ENCODE data around the gene MRGPRD.

DNA sequence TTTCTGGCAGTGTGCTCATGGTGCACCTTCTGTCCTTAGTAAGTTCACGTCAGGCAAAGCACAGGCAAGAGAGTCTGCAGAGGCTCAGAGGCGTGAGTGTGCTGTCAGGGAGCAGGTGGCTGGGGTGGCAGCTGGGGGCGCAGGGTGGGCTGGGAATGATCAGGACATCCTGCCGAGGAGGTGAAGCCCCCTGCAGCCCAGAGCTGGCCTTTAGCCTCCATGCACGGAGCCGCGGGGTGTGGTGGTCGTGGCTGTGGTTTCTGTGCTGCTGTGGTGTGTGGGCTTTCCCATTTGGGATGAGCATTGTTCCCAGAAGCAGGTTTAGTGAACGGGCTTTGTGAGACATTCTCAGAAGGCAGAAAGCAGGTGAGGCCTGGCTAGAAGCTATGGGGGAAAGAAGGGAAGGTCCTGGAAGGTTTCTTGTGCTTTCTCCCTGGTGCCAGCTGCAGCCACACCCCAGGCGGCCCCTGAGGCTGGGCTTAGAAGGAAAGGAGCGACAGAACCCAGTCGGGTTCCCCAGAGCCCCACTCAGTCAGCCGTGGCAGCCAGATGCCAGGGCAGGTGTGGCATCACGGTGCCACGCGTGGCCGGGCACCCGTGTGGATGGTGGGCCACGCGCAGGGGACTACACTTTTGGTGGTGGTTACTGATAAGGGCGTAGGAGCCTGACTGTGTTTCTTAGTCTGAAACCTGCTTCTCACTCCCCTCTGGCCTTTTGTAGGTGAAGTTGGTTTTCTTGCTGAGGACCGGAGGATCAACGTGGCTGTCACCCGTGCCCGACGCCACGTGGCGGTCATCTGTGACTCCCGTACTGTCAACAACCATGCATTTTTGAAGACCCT is 45.0 kb downstream of the MRGPRD start:
- TF ChIP-seq POLR2A (IDR thresholded peaks at IDR 0.05): no peak
- TF ChIP-seq, protein P1, sequence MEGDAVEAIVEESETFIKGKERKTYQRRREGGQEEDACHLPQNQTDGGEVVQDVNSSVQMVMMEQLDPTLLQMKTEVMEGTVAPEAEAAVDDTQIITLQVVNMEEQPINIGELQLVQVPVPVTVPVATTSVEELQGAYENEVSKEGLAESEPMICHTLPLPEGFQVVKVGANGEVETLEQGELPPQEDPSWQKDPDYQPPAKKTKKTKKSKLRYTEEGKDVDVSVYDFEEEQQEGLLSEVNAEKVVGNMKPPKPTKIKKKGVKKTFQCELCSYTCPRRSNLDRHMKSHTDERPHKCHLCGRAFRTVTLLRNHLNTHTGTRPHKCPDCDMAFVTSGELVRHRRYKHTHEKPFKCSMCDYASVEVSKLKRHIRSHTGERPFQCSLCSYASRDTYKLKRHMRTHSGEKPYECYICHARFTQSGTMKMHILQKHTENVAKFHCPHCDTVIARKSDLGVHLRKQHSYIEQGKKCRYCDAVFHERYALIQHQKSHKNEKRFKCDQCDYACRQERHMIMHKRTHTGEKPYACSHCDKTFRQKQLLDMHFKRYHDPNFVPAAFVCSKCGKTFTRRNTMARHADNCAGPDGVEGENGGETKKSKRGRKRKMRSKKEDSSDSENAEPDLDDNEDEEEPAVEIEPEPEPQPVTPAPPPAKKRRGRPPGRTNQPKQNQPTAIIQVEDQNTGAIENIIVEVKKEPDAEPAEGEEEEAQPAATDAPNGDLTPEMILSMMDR (IDR thresholded peaks at IDR 0.05): no peak
